Measurements from ENCODE around the gene CAMSAP2. TPM values are rescaled to one million over a fixed set of nuclear protein-coding genes. Genes with fewer than 3 reads are reported as not detected.

The CAMSAP2 gene
- polyA plus RNA-seq, 1 donor (not counting 4 experiments of a cell fraction or from before 2014, with no cell fraction given): 47.8 TPM

- Histone ChIP-seq H3K4me2 (ENCODE audit: control insufficient read depth, extremely low read depth, insufficient read depth, low read depth, low read length) (no peak overlapping the region), H3K4me1 (ENCODE audit: control insufficient read depth, extremely low read depth, insufficient read depth, low read length) (peaks cover 48% of the 10 kb centered on the region), H3K9me3 (ENCODE audit: control insufficient read depth, low read depth, low read length) (no peaks in the 10 kb centered on the region), H3K9me1 (ENCODE audit: control insufficient read depth, extremely low read depth, insufficient read depth, low read length) (peaks cover 9% of the 10 kb centered on the region), H3K36me3 (ENCODE audit: control insufficient read depth in 2 of 2, extremely low read depth in 1 of 2, insufficient read depth in 2 of 2, low read length in 2 of 2) (peaks cover 28% of the 10 kb centered on the region in 2 experiments), H4K20me1 (ENCODE audit: control insufficient read depth, extremely low read depth, insufficient read depth, low read length) (peaks cover 4% of the 10 kb centered on the region), H3K27me3 (ENCODE audit: control insufficient read depth, extremely low read depth, insufficient read depth, low read length) (no peaks in the 10 kb centered on the region), H3K79me2 (ENCODE audit: control insufficient read depth, insufficient read depth, low read length) (no peaks in the 10 kb centered on the region), H3K9ac (ENCODE audit: control insufficient read depth, extremely low read depth, insufficient read depth, low read length) (no peak overlapping the region), H3K4me3 (ENCODE audit: control insufficient read depth in 2 of 3, extremely low read depth in 1 of 3, insufficient read depth in 2 of 3, low read depth in 1 of 3, low read length in 3 of 3) (no peak overlapping the region), H3K27ac (ENCODE audit: control insufficient read depth, insufficient read depth, low read length) (no peak overlapping the region), H2AFZ (ENCODE audit: control insufficient read depth, low read length) (no peak overlapping the region)
- DNase-seq (ENCODE audit: low read depth, low spot score): no peak
- dilution Hi-C loops (cut with MboI; ENCODE audit: extremely low pct_ligation_motif_present, low sequenced_read_pairs): no loop called here
- no peak for TF ChIP-seq CTCF (optimal IDR thresholded peaks at IDR 0.05 in 1 of 3, IDR thresholded peaks at IDR 0.05 in 1 of 3, conservative IDR thresholded peaks at IDR 0.05 in 1 of 3; ENCODE audit: extremely low read depth in 1 of 3, insufficient read depth in 2 of 3, low read length in 3 of 3)
- TF ChIP-seq EZH2 (IDR thresholded peaks at IDR 0.05; ENCODE audit: low read length): no peak
- no peak for FAIRE-seq
Measured at GRCh38 chr1:200909757-200910239, 171.1 kb downstream of the CAMSAP2 start.

Other genes with a start within 250 kb of the CAMSAP2 start
- 0.90 to 6.2 TPM (median 3.7 TPM) in 3 replicates for gene KIF14, start 118.1 kb upstream of the CAMSAP2 start, polyA plus RNA-seq
- gene DDX59, start 69.0 kb upstream of the CAMSAP2 start, polyA plus RNA-seq: 10.1 to 14.4 TPM (median 12.7 TPM) in 3 replicates
- gene GPR25, start 134.1 kb downstream of the CAMSAP2 start, polyA plus RNA-seq: 0.06 TPM in 1 of 3 replicates, not detected in the others
- 12.5 to 18.7 TPM (median 14.9 TPM) in 3 replicates for gene INAVA, start 156.0 kb downstream of the CAMSAP2 start, polyA plus RNA-seq

Data from keratinocyte (primary cell).